CD4-positive, alpha-beta T cell (primary cell): ENCODE measurements around the gene TMEM51. TPM values are rescaled to one million over a fixed set of nuclear protein-coding genes. Genes with fewer than 3 reads are reported as not detected.

Source experiments
- ATAC-seq: fragments of 200-7000 bp; cut with Tn5 transposase; one replicate; pipeline ENCODE4 v1.10.0; 2022; ENCODE audit warnings: mild to moderate bottlenecking; ENCODE audit not compliant: poor library complexity
- CTCF ChIA-PET: fragments of 350-600 bp; sonication (Branson Sonifier 250); formaldehyde crosslinking; loops from one replicate; lab custom pipeline; 2021; ENCODE audit warnings: antibody characterized with exemption, inconsistent platforms; lab: Charles Lee
- POLR2A ChIA-PET: fragments of 350-600 bp; sonication (Branson Sonifier 250); formaldehyde crosslinking; loops from one replicate; lab custom pipeline; 2021; ENCODE audit warnings: antibody characterized with exemption, inconsistent platforms; lab: Charles Lee
- DNase-seq, 14 experiments: peaks; one replicate each; pipeline ENCODE4 v3.0.0-alpha.2; 2013 to 2020; ENCODE audit warnings: mixed read lengths in 2 of 14
- H3K27ac ChIP-seq, 2 donors: one replicate each; pipeline versions ENCODE4 v1.5.1 to v1.7.0; 2013; ENCODE audit warnings: low read length in 2 of 2, low read depth in 1 of 2, mild to moderate bottlenecking in 1 of 2
- H3K27me3 ChIP-seq, 2 experiments: 1 replicate in 1 of 2; 2 replicates in 1 of 2; pipeline versions ENCODE4 v1.6.1 to v1.7.0; 2013; ENCODE audit warnings: low read length in 2 of 2, control low read depth in 1 of 2, mild to moderate bottlenecking in 1 of 2, moderate library complexity in 1 of 2; ENCODE audit not compliant: insufficient read depth in 2 of 2, control insufficient read depth in 1 of 2
- H3K36me3 ChIP-seq: one replicate; pipeline ENCODE4 v1.6.1; 2013; ENCODE audit warnings: low read length, control low read depth; ENCODE audit not compliant: insufficient read depth
- H3K4me1 ChIP-seq: one replicate; pipeline ENCODE4 v1.6.1; 2013; ENCODE audit warnings: low read length, control low read depth; ENCODE audit not compliant: insufficient read depth
- H3K4me3 ChIP-seq: one replicate; pipeline ENCODE4 v1.5.1; 2013; ENCODE audit warnings: mild to moderate bottlenecking, low read length, moderate library complexity
- H3K9me3 ChIP-seq, 2 experiments: 1 replicate in 1 of 2; 2 replicates in 1 of 2; pipeline versions ENCODE4 v1.6.1 to v1.7.0; 2013; ENCODE audit warnings: low read length in 2 of 2, mild to moderate bottlenecking in 2 of 2, control low read depth in 1 of 2, moderate library complexity in 1 of 2; ENCODE audit not compliant: control insufficient read depth in 1 of 2, insufficient read depth in 1 of 2
- H3K27ac Mint-ChIP-seq: one replicate; pipeline ENCODE4 v1.8.0; 2020; ENCODE audit warnings: mixed read lengths
- H3K27me3 Mint-ChIP-seq: one replicate; pipeline ENCODE4 v1.8.0; 2021; ENCODE audit warnings: mixed read lengths
- H3K36me3 Mint-ChIP-seq: one replicate; pipeline ENCODE4 v1.8.0; 2021; ENCODE audit warnings: low read depth, mixed read lengths
- H3K4me1 Mint-ChIP-seq: one replicate; pipeline ENCODE4 v1.8.0; 2021; ENCODE audit warnings: low read depth, mixed read lengths
- H3K4me3 Mint-ChIP-seq: one replicate; pipeline ENCODE4 v1.8.0; 2020; ENCODE audit warnings: mild to moderate bottlenecking, mixed read lengths
- H3K9me3 Mint-ChIP-seq: one replicate; pipeline ENCODE4 v1.8.0; 2020; ENCODE audit warnings: mixed read lengths
- CTCF ChIP-seq: fragments of 200-600 bp; IDR thresholded peaks from one replicate; pipeline ENCODE4 v1.8.0; 2022; ENCODE audit warnings: antibody characterized with exemption, mild to moderate bottlenecking
- intact Hi-C, 2 experiments: fragments of 100-400 bp; cut with DNase I in 1 of 2; cut with micrococcal nuclease in 1 of 2; formaldehyde crosslinking; loops; one replicate each; pipeline versions ENCODE4 v1.15.1 to v1.9.0; 2023 to 2025; cut with DNase I, micrococcal nuclease
- total RNA-seq, 174 experiments: library from RNA in 2 of 174; stranded (reverse) in 2 of 174; gene quantifications; one replicate each; pipeline ENCODE4 v1.2.3 and lab custom pipeline; 2021 to 2026

TMEM51 gene
- total RNA-seq, 2 experiments from 2014 or later, result not detected

- peak overlapping the region; percentile 20 for H3K4me3 Mint-ChIP-seq
- Histone ChIP-seq H3K4me1 (peaks cover 26% of the 10 kb centered on the region), H3K4me3 (no peak overlapping the region), H3K9me3 (peaks cover 0 to 8% of the 10 kb centered on the region in 2 experiments), H3K27me3 (peaks cover 33 to 49% of the 10 kb centered on the region in 2 experiments), H3K36me3 (no peaks in the 10 kb centered on the region), H3K27ac (no peak overlapping the region)
- DNase-seq, result peak in 2 of 14 experiments; percentile 37 to 41
- no peaks in the 10 kb centered on the region for H3K9me3 Mint-ChIP-seq
- H3K27me3 Mint-ChIP-seq, result peaks cover 60% of the 10 kb centered on the region
- H3K4me1 Mint-ChIP-seq, result peaks cover 13% of the 10 kb centered on the region
- no peak for TF ChIP-seq CTCF
- no peak for ATAC-seq
- ChIA-PET CTCF (no interaction called here), POLR2A (no interaction called here)
- intact Hi-C loops, result no loop called here
- no peak overlapping the region for H3K27ac Mint-ChIP-seq
- no peaks in the 10 kb centered on the region for H3K36me3 Mint-ChIP-seq
These were observed 414 bp downstream of the TMEM51 start for GRCh38 chr1:15153842-15154479.

- ChIA-PET POLR2A (no interaction called here), CTCF (no interaction called here)
- Mint-ChIP-seq H3K36me3 (no peaks in the 10 kb centered on the region), H3K9me3 (no peaks in the 10 kb centered on the region), H3K27ac (no peak overlapping the region), H3K4me1 (peaks cover 13% of the 10 kb centered on the region), H3K4me3 (peak overlapping the region; percentile 20), H3K27me3 (peaks cover 54% of the 10 kb centered on the region)
- TF ChIP-seq CTCF, result no peak
- DNase-seq (no peak), ATAC-seq (no peak)
- Histone ChIP-seq H3K4me1 (peaks cover 26% of the 10 kb centered on the region), H3K36me3 (no peaks in the 10 kb centered on the region), H3K9me3 (peaks cover 0 to 8% of the 10 kb centered on the region in 2 experiments), H3K27ac (no peak overlapping the region), H3K4me3 (no peak overlapping the region), H3K27me3 (peaks cover 33 to 49% of the 10 kb centered on the region in 2 experiments)
- intact Hi-C loops, result no loop called here
These were observed 1.0 kb downstream of the TMEM51 start for GRCh38 chr1:15154480-15155036.

- TF ChIP-seq CTCF, result no peak
- no peak overlapping the region for H3K4me3 ChIP-seq
- Mint-ChIP-seq H3K4me1 (peaks cover 13% of the 10 kb centered on the region), H3K36me3 (no peaks in the 10 kb centered on the region), H3K4me3 (peak overlapping the region; percentile 9), H3K27ac (no peak overlapping the region), H3K9me3 (no peaks in the 10 kb centered on the region), H3K27me3 (peaks cover 48% of the 10 kb centered on the region)
- DNase-seq (no peak), ATAC-seq (no peak)
- no peak overlapping the region for H3K27ac ChIP-seq
- no peaks in the 10 kb centered on the region for H3K36me3 ChIP-seq
- intact Hi-C loops, result no loop called here
- ChIA-PET CTCF (no interaction called here), POLR2A (no interaction called here)
- H3K9me3 ChIP-seq, result peaks cover 0 to 8% of the 10 kb centered on the region in 2 experiments
- peaks cover 26% of the 10 kb centered on the region for H3K4me1 ChIP-seq
- H3K27me3 ChIP-seq, result peaks cover 32 to 42% of the 10 kb centered on the region in 2 experiments
These were observed 1.6 kb downstream of the TMEM51 start for GRCh38 chr1:15155191-15155590.
